GM12892 (cell line): Measurements from ENCODE around the gene HPS4.
A peak's percentile ranks its signal among the peaks of the same experiment; 100 is the strongest.

ENCODE experiments used
- DNase-seq: peaks from one replicate; pipeline ENCODE4 v3.0.0; 2011; ENCODE audit not compliant: insufficient read length
- FAIRE-seq: peaks from 2 replicates; lab custom pipeline; 2011; peaks lifted over from hg19 to GRCh38; lab: Jason Lieb, UNC
- POLR2A ChIP-seq: IDR thresholded peaks from 2 replicates; pipeline ENCODE4 v1.6.1; 2011; ENCODE audit warnings: low read depth, low read length, control low read depth
- POLR2AphosphoS5 ChIP-seq: IDR thresholded peaks from 2 replicates; pipeline ENCODE4 v1.6.1; 2011; ENCODE audit warnings: low read depth, low read length, control low read depth
- TAF1 ChIP-seq: IDR thresholded peaks from 2 replicates; pipeline ENCODE4 v1.6.1; 2011; ENCODE audit warnings: low read depth, mild to moderate bottlenecking, control low read depth, low read length, borderline replicate concordance

The HPS4 gene

GRCh38 chr22:26479043-26479791 is 4.4 kb downstream of the HPS4 start:
- peak; percentile 66 for FAIRE-seq
- no peak for DNase-seq
- TF ChIP-seq POLR2A (no peak), TAF1 (no peak), POLR2AphosphoS5 (no peak)

GRCh38 chr22:26477341-26477731 is 6.2 kb downstream of the HPS4 start:
- no peak for DNase-seq
- FAIRE-seq: no peak
- TF ChIP-seq POLR2A (no peak), POLR2AphosphoS5 (no peak), TAF1 (no peak)

DNA sequence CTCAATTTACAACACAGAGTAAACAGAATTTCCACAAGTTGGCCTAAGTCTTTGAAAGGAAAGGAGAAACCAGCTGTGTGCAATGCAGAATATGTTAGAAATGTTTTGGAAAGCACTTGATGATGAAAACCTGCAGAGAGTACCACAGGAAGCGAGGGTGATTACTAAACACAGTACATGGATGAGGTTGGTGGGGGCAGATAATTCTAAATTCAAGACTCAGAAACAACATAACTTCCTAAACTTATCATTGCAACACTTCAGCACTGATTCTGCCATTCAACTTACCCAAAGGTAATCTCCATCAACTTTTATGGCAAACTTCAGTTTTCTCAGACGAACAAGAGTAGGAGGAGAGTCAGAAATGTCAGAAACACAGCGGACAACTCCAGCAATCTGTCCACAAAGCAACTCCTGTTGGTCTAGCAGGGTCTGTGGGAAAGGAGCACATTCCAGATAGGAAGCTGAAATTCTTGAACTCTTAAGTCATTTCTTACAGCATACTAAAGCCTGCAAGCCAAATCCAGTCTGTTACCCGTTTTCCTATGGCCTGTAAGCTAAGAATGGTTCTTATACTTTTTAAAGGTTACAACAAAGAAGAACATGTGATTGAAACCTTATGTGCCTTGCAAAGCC is 6.8 kb downstream of the HPS4 start:
- DNase-seq: no peak
- FAIRE-seq: no peak
- TF ChIP-seq TAF1 (no peak), POLR2AphosphoS5 (no peak), POLR2A (no peak)

DNA sequence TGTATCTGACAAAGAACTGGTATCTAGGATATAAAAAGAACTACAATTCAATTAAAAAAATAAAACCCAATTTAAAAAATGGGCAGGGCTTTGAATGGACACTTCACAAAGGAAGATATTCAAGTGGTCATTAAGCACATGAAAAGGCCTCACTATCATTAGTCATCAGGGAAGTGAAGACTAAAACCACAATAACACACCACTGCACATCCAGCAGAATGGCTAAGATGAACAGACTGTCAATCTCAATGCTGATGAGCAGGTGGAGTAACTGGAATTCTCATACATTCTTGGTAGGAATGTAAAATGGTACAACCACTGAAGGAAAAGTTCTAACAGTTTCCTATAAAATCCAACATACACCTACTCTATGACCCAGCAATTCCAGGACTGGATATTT is 8.9 kb downstream of the HPS4 start:
- DNase-seq (no peak), FAIRE-seq (peak; percentile 53)
- TF ChIP-seq POLR2AphosphoS5 (no peak), POLR2A (no peak), TAF1 (no peak)

GRCh38 chr22:26471522-26471921 is 12.1 kb downstream of the HPS4 start:
- DNase-seq: no peak
- no peak for FAIRE-seq

GRCh38 chr22:26470807-26471206 is 12.8 kb downstream of the HPS4 start:
- DNase-seq: no peak
- TF ChIP-seq POLR2AphosphoS5 (no peak), TAF1 (no peak), POLR2A (no peak)
- no peak for FAIRE-seq

More at GRCh38 chr22:26471522-26471921, 12.1 kb downstream of the HPS4 start:
- TF ChIP-seq POLR2A: no peak
- TF ChIP-seq POLR2AphosphoS5: no peak
- TF ChIP-seq TAF1: no peak

GRCh38 chr22:26466196-26466595 is 17.4 kb downstream of the HPS4 start:
- DNase-seq (no peak), FAIRE-seq (no peak)
- TF ChIP-seq POLR2A (no peak), POLR2AphosphoS5 (no peak), TAF1 (no peak)

GRCh38 chr22:26464312-26464711 is 19.3 kb downstream of the HPS4 start:
- TF ChIP-seq POLR2AphosphoS5: no peak
- TF ChIP-seq TAF1: no peak
- TF ChIP-seq POLR2A: no peak
- DNase-seq (no peak), FAIRE-seq (no peak)

DNA sequence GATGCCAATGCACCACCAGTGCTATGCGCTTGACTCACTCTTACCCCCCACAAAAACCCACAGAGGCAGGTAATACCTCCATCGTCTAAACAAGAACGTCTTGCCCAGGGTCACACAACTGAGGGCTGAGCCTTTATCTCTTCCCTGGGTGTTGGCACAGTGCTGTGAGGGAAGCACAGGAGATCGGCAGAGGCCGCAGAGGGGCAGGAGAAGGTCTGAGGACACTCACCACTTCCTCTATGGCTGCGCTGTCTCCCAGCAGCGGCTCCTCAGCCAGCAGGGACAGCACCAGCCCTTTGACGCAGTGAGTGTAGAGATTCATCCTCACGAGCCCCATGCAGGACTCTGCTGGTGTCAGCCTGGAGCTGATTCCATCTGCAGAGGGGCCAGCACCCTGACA is 19.9 kb downstream of the HPS4 start:
- TF ChIP-seq POLR2AphosphoS5 (no peak), TAF1 (no peak), POLR2A (no peak)
- DNase-seq (no peak), FAIRE-seq (no peak)

GRCh38 chr22:26463101-26463661 is 20.4 kb downstream of the HPS4 start:
- DNase-seq: no peak
- no peak for FAIRE-seq
- no peak for TF ChIP-seq POLR2A
- TF ChIP-seq TAF1: no peak
- no peak for TF ChIP-seq POLR2AphosphoS5

DNA sequence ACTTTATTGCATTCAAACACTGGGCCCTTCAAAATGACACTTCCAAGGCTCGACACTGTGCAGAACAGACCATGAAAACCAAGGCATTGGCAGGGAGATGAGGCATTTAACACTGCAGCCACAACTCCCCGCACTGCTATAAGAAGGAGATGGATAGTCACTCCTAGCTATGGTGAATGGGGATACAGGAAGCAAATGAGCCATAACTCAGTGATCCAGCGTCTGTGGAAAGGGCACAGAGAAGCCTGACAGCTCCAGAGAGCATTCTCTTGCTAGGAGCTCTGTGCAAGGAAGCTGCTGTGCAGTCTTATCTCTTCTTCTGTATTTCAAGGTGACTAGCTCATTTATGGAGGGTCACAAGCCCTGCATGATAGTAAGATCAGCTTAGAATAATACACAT is 20.9 kb downstream of the HPS4 start:
- no peak for DNase-seq
- FAIRE-seq: no peak
- TF ChIP-seq TAF1 (no peak), POLR2A (no peak), POLR2AphosphoS5 (no peak)

GRCh38 chr22:26462051-26462450 is 21.5 kb downstream of the HPS4 start:
- TF ChIP-seq TAF1 (no peak), POLR2AphosphoS5 (no peak), POLR2A (no peak)
- DNase-seq (no peak), FAIRE-seq (no peak)
